ENCODE data around the gene LIN28B.
"Not testable (repeated sequence)": the region's sequence is repeated elsewhere in the genome, so short reads cannot be mapped to it uniquely, and the experiment has no call there.

Gene LIN28B

DNA sequence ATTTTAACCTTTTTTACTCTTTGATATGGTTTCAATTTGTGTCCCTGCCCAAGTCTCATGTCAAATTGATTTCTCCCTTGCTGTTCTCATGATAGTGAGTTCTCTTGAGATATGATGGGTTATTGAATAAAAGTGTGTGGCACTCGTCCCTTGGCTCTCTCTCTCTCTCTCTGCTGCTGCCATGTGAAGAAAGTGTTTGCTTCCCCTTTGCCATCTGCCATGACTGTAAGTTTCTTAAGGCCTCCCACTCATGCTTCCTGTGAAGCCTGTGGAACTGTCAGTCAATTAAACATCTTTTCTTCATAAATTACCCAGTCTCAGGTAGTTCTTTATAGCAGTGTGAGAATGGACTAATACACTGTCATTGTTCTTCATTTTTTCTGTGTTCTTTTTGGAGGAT is 48.5 kb downstream of the LIN28B start:
- no CpG with 5 or more reads among the region's 1 CpG for WGBS (ENCODE audit: extremely low coverage, insufficient coverage, low lambda C conversion rate)
- Histone ChIP-seq H3K4me3 (ENCODE audit: low read length) (no peak overlapping the region), H2BK5ac (ENCODE audit: low read length) (no peak overlapping the region), H4K5ac (ENCODE audit: low read length) (no peak overlapping the region), H3K36me3 (ENCODE audit: control insufficient read depth, insufficient read depth, low read length) (no peaks in the 10 kb centered on the region), H3K79me2 (ENCODE audit: control insufficient read depth, insufficient read depth, low read length) (peaks cover 6% of the 10 kb centered on the region), H3K9ac (ENCODE audit: low read length) (no peak overlapping the region), H3K23ac (ENCODE audit: low read length) (no peak overlapping the region), H3K4ac (ENCODE audit: low read depth, low read length) (no peak overlapping the region), H3K4me1 (ENCODE audit: control insufficient read depth, low read depth, low read length) (no peaks in the 10 kb centered on the region), H2BK15ac (replicated peaks; ENCODE audit: low read depth) (no peak overlapping the region), H3K27me3 (ENCODE audit: insufficient read depth, low read length, poor library complexity) (no peaks in the 10 kb centered on the region), H3K27ac (ENCODE audit: low read depth, low read length) (no peak overlapping the region), H3K56ac (ENCODE audit: low read length) (no peak overlapping the region), H3K18ac (ENCODE audit: low read length) (no peak overlapping the region), H2AK5ac (ENCODE audit: low read length) (no peak overlapping the region), H3K79me1 (ENCODE audit: low read length) (no peaks in the 10 kb centered on the region), H3K4me2 (ENCODE audit: low read length) (no peak overlapping the region), H2BK120ac (ENCODE audit: low read depth, low read length) (no peak overlapping the region), H4K8ac (ENCODE audit: low read depth, low read length) (no peak overlapping the region)
- no peak for DNase-seq

DNA sequence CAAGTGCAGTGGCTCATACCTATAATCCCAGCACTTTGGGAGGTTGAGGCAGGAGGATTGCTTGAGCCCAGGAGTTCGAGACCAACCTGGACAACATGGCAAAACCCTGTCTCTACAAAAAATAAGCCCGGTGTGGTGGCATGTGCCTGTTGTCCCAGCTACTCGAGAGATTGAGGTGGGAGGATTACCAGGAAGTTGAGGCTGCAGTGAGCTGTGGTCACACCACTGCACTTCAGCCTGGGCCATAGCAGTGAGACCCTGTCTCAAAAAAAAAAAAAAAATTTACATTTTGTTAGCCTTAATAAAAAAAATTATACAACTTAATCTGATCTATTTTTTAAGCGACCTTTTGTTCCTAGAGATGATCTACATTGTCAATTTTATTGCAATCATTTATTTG is 56.6 kb downstream of the LIN28B start:
- not testable (repeated sequence) for H3K56ac ChIP-seq (ENCODE audit: low read length); H3K4me3 ChIP-seq (ENCODE audit: low read length); H3K27me3 ChIP-seq (ENCODE audit: insufficient read depth, low read length, poor library complexity); H3K4ac ChIP-seq (ENCODE audit: low read depth, low read length); H3K4me2 ChIP-seq (ENCODE audit: low read length); H2BK15ac ChIP-seq (replicated peaks; ENCODE audit: low read depth); H3K79me1 ChIP-seq (ENCODE audit: low read length); H3K9ac ChIP-seq (ENCODE audit: low read length); H3K23ac ChIP-seq (ENCODE audit: low read length); H2BK120ac ChIP-seq (ENCODE audit: low read depth, low read length); H4K5ac ChIP-seq (ENCODE audit: low read length); H3K79me2 ChIP-seq (ENCODE audit: control insufficient read depth, insufficient read depth, low read length); DNase-seq; H3K4me1 ChIP-seq (ENCODE audit: control insufficient read depth, low read depth, low read length); H2BK5ac ChIP-seq (ENCODE audit: low read length); H3K36me3 ChIP-seq (ENCODE audit: control insufficient read depth, insufficient read depth, low read length); H2AK5ac ChIP-seq (ENCODE audit: low read length); H3K27ac ChIP-seq (ENCODE audit: low read depth, low read length); H3K18ac ChIP-seq (ENCODE audit: low read length); H4K8ac ChIP-seq (ENCODE audit: low read depth, low read length)
- no CpG with 5 or more reads among the region's 4 CpGs for WGBS (ENCODE audit: extremely low coverage, insufficient coverage, low lambda C conversion rate)

DNA sequence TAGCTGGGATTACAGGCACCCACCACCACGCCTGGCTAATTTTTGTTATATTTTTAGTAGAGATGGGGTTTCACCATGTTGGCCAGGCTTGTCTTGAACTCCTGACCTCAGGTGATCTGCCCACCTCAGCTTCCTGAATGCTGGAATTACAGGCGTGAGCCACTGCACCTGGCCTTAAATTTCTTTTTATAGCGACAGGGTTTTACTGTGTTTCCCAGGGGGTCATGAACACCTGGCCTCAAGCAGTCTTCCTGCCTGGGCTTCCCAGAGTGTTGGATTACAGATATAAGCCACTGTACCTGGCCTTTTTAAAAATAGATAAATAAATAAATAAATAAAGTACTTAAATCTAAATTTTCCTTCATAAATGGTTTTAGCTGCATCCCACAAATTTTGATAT is 57.5 kb downstream of the LIN28B start:
- Histone ChIP-seq H2AK5ac (ENCODE audit: low read length) (no peak overlapping the region), H3K79me2 (ENCODE audit: control insufficient read depth, insufficient read depth, low read length) (peaks cover 10% of the 10 kb centered on the region), H3K9ac (ENCODE audit: low read length) (no peak overlapping the region), H2BK5ac (ENCODE audit: low read length) (no peak overlapping the region), H3K27me3 (ENCODE audit: insufficient read depth, low read length, poor library complexity) (no peaks in the 10 kb centered on the region), H2BK15ac (replicated peaks; ENCODE audit: low read depth) (no peak overlapping the region), H3K23ac (ENCODE audit: low read length) (no peak overlapping the region), H3K36me3 (ENCODE audit: control insufficient read depth, insufficient read depth, low read length) (no peaks in the 10 kb centered on the region), H3K27ac (ENCODE audit: low read depth, low read length) (no peak overlapping the region), H3K79me1 (ENCODE audit: low read length) (peaks cover 4% of the 10 kb centered on the region), H3K4me2 (ENCODE audit: low read length) (no peak overlapping the region), H3K56ac (ENCODE audit: low read length) (no peak overlapping the region), H4K5ac (ENCODE audit: low read length) (no peak overlapping the region), H4K8ac (ENCODE audit: low read depth, low read length) (no peak overlapping the region), H3K18ac (ENCODE audit: low read length) (no peak overlapping the region), H2BK120ac (ENCODE audit: low read depth, low read length) (no peak overlapping the region), H3K4me1 (ENCODE audit: control insufficient read depth, low read depth, low read length) (no peaks in the 10 kb centered on the region), H3K4ac (ENCODE audit: low read depth, low read length) (no peak overlapping the region), H3K4me3 (ENCODE audit: low read length) (no peak overlapping the region)
- no CpG with 5 or more reads among the region's 3 CpGs for WGBS (ENCODE audit: extremely low coverage, insufficient coverage, low lambda C conversion rate)
- no peak for DNase-seq

DNA sequence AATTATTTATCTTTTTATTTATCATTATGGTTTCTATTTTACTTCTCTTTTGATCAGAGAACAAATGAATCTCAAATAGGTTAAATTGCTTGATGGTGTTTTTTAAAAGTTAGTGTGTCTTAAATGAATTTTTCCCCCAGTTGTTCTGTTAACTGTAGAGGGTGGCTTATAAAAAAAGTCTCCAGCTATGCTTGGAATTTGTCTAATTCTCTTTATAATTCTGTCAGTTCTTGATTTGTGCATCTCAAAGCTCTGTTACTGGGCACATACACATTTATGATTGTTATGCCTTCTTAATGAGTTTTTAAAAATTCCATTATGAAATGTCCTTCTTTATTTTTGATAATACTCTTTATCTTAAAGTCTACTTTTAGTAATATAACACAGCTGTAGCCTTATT is 58.0 kb downstream of the LIN28B start:
- Histone ChIP-seq H4K5ac (ENCODE audit: low read length) (no peak overlapping the region), H2BK15ac (replicated peaks; ENCODE audit: low read depth) (no peak overlapping the region), H3K27ac (ENCODE audit: low read depth, low read length) (no peak overlapping the region), H2BK5ac (ENCODE audit: low read length) (no peak overlapping the region), H3K36me3 (ENCODE audit: control insufficient read depth, insufficient read depth, low read length) (no peaks in the 10 kb centered on the region), H3K4me2 (ENCODE audit: low read length) (no peak overlapping the region), H3K4me3 (ENCODE audit: low read length) (no peak overlapping the region), H3K27me3 (ENCODE audit: insufficient read depth, low read length, poor library complexity) (no peaks in the 10 kb centered on the region), H3K23ac (ENCODE audit: low read length) (no peak overlapping the region), H3K56ac (ENCODE audit: low read length) (no peak overlapping the region), H3K18ac (ENCODE audit: low read length) (no peak overlapping the region), H3K79me2 (ENCODE audit: control insufficient read depth, insufficient read depth, low read length) (peaks cover 13% of the 10 kb centered on the region), H2BK120ac (ENCODE audit: low read depth, low read length) (no peak overlapping the region), H3K9ac (ENCODE audit: low read length) (no peak overlapping the region), H3K4me1 (ENCODE audit: control insufficient read depth, low read depth, low read length) (no peaks in the 10 kb centered on the region), H3K4ac (ENCODE audit: low read depth, low read length) (no peak overlapping the region), H3K79me1 (ENCODE audit: low read length) (peaks cover 4% of the 10 kb centered on the region), H4K8ac (ENCODE audit: low read depth, low read length) (no peak overlapping the region), H2AK5ac (ENCODE audit: low read length) (no peak overlapping the region)
- DNase-seq: no peak

DNA sequence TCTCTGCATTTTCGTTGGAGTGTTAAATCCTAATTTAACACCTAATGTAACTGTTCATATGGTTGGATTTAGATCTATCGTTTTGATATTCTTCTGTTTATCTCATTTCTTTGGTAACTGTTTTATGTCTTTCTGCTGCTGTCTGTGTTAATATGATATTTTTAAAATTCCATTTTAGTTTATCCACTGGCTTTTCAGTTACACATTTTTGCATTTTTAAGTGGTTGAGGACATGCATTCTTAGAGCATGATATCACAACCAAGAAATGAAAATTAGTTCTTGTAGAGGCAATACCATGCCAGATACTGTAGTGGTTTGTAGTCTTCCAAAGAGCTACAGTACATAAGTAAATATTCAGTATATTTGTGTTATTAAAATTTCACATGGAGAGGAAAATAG is 58.6 kb downstream of the LIN28B start:
- Histone ChIP-seq H3K56ac (ENCODE audit: low read length) (no peak overlapping the region), H2BK15ac (replicated peaks; ENCODE audit: low read depth) (no peak overlapping the region), H3K9ac (ENCODE audit: low read length) (no peak overlapping the region), H2AK5ac (ENCODE audit: low read length) (no peak overlapping the region), H3K4me1 (ENCODE audit: control insufficient read depth, low read depth, low read length) (no peaks in the 10 kb centered on the region), H3K4ac (ENCODE audit: low read depth, low read length) (no peak overlapping the region), H3K27ac (ENCODE audit: low read depth, low read length) (no peak overlapping the region), H3K23ac (ENCODE audit: low read length) (no peak overlapping the region), H3K79me2 (ENCODE audit: control insufficient read depth, insufficient read depth, low read length) (peaks cover 13% of the 10 kb centered on the region), H2BK5ac (ENCODE audit: low read length) (no peak overlapping the region), H3K4me2 (ENCODE audit: low read length) (no peak overlapping the region), H4K5ac (ENCODE audit: low read length) (no peak overlapping the region), H3K79me1 (ENCODE audit: low read length) (peaks cover 4% of the 10 kb centered on the region), H4K8ac (ENCODE audit: low read depth, low read length) (no peak overlapping the region), H3K36me3 (ENCODE audit: control insufficient read depth, insufficient read depth, low read length) (no peaks in the 10 kb centered on the region), H3K18ac (ENCODE audit: low read length) (no peak overlapping the region), H2BK120ac (ENCODE audit: low read depth, low read length) (no peak overlapping the region), H3K27me3 (ENCODE audit: insufficient read depth, low read length, poor library complexity) (no peaks in the 10 kb centered on the region), H3K4me3 (ENCODE audit: low read length) (no peak overlapping the region)
- peak; percentile 65 for DNase-seq
- no CpG with 5 or more reads among the region's 2 CpGs for WGBS (ENCODE audit: extremely low coverage, insufficient coverage, low lambda C conversion rate)

DNA sequence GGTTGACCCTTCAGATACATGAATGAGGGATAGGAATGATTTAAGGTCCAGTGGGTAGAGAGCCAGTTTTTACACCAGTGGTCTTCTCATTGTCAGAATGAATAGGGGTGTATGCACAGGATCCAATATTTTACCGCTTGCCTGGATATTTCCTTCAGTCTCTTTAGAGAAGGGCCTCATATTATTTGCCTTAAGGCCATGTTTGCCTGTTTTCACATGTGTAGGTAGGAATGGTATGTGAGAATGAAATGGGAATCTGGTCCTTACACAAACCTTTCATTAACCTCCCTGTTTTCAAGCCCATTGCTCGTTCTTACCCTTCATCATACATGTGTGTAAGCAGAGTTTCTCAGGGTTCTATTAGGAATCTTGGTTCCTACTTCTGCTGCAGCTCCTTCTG is 62.4 kb downstream of the LIN28B start:
- Histone ChIP-seq H2BK5ac (ENCODE audit: low read length) (no peak overlapping the region), H4K5ac (ENCODE audit: low read length) (no peak overlapping the region), H3K4ac (ENCODE audit: low read depth, low read length) (no peak overlapping the region), H3K79me2 (ENCODE audit: control insufficient read depth, insufficient read depth, low read length) (peaks cover 11% of the 10 kb centered on the region), H2BK120ac (ENCODE audit: low read depth, low read length) (no peak overlapping the region), H2AK5ac (ENCODE audit: low read length) (no peak overlapping the region), H3K79me1 (ENCODE audit: low read length) (peaks cover 4% of the 10 kb centered on the region), H3K9ac (ENCODE audit: low read length) (no peak overlapping the region), H3K27me3 (ENCODE audit: insufficient read depth, low read length, poor library complexity) (no peaks in the 10 kb centered on the region), H3K18ac (ENCODE audit: low read length) (no peak overlapping the region), H3K56ac (ENCODE audit: low read length) (no peak overlapping the region), H2BK15ac (replicated peaks; ENCODE audit: low read depth) (no peak overlapping the region), H4K8ac (ENCODE audit: low read depth, low read length) (no peak overlapping the region), H3K36me3 (ENCODE audit: control insufficient read depth, insufficient read depth, low read length) (no peaks in the 10 kb centered on the region), H3K23ac (ENCODE audit: low read length) (no peak overlapping the region), H3K27ac (ENCODE audit: low read depth, low read length) (no peak overlapping the region), H3K4me2 (ENCODE audit: low read length) (no peak overlapping the region), H3K4me1 (ENCODE audit: control insufficient read depth, low read depth, low read length) (peaks cover 2% of the 10 kb centered on the region), H3K4me3 (ENCODE audit: low read length) (no peak overlapping the region)
- no CpG with 5 or more reads among the region's 2 CpGs for WGBS (ENCODE audit: extremely low coverage, insufficient coverage, low lambda C conversion rate)
- DNase-seq: no peak
